HG03135 (cell line): ENCODE results near the gene LUZP1.
"Not testable (repeated sequence)": the region's sequence is repeated elsewhere in the genome, so short reads cannot be mapped to it uniquely, and the experiment has no call there.

Experiments used
- ATAC-seq: cut with Tn5 transposase; IDR thresholded peaks from one replicate; pipeline ENCODE4 v1.9.1; 2021; ENCODE audit warnings: mild to moderate bottlenecking, moderate library complexity; ENCODE audit not compliant: unreplicated experiment

The LUZP1 gene

GRCh38 chr1:23168445-23169194 is at the start of gene LUZP1:
LUZP1 (minus strand) TSS chr1:23168856.
- ATAC-seq = peak; percentile 68

- no peak for ATAC-seq
Observed at GRCh38 chr1:23217421-23218115, 48.9 kb upstream of the LUZP1 start, which contains the start of gene HTR1D. HTR1D (minus strand) TSS chr1:23217502; CDS start chr1:23194219, 23,283 bp downstream.

- no peak for ATAC-seq
Observed at GRCh38 chr1:23216771-23217420, 48.2 kb upstream of the LUZP1 start.

GRCh38 chr1:23215751-23216449 is 47.2 kb upstream of the LUZP1 start:
- no peak for ATAC-seq

- ATAC-seq = no peak
Observed at GRCh38 chr1:23215291-23215690, 46.6 kb upstream of the LUZP1 start.

- no peak for ATAC-seq
Observed at GRCh38 chr1:23214640-23215039, 46.0 kb upstream of the LUZP1 start.

GRCh38 chr1:23211955-23212354 is 43.3 kb upstream of the LUZP1 start:
- ATAC-seq = no peak

- no peak for ATAC-seq
Observed at GRCh38 chr1:23210963-23211362, 42.3 kb upstream of the LUZP1 start.

- ATAC-seq = no peak
Observed at GRCh38 chr1:23210351-23210785, 41.7 kb upstream of the LUZP1 start.

- ATAC-seq = no peak
Observed at GRCh38 chr1:23209770-23210169, 41.1 kb upstream of the LUZP1 start.

- no peak for ATAC-seq
Observed at GRCh38 chr1:23208527-23208926, 39.9 kb upstream of the LUZP1 start.

- not testable (repeated sequence) for ATAC-seq
Observed at GRCh38 chr1:23207733-23208132, 39.1 kb upstream of the LUZP1 start.

GRCh38 chr1:23202263-23202749 is 33.6 kb upstream of the LUZP1 start:
- ATAC-seq = no peak

- no peak for ATAC-seq
Observed at GRCh38 chr1:23200883-23201282, 32.2 kb upstream of the LUZP1 start.

GRCh38 chr1:23198373-23198772 is 29.7 kb upstream of the LUZP1 start:
- ATAC-seq = no peak

- no peak for ATAC-seq
Observed at GRCh38 chr1:23196627-23197328, 28.1 kb upstream of the LUZP1 start.

GRCh38 chr1:23194119-23194984 is 25.7 kb upstream of the LUZP1 start:
- ATAC-seq = no peak

- no peak for ATAC-seq
Observed at GRCh38 chr1:23193391-23194118, 24.9 kb upstream of the LUZP1 start.

- ATAC-seq = no peak
Observed at GRCh38 chr1:23191199-23191598, 22.5 kb upstream of the LUZP1 start.
